K562 (cell line): Measurements from ENCODE around the gene GARRE1. TPM values are rescaled to one million over a fixed set of nuclear protein-coding genes. Genes with fewer than 3 reads are reported as not detected.
A peak's percentile ranks its signal among the peaks of the same experiment; 100 is the strongest.

Source experiments
- CHD2 ChIP-seq: IDR thresholded peaks from 2 replicates; pipeline ENCODE4 v1.6.1; 2011; ENCODE audit warnings: low read depth, low read length
- DACH1 ChIP-seq: fragments of 450-650 bp; IDR thresholded peaks from 2 replicates; pipeline ENCODE4 v1.6.1; 2018; ENCODE audit not compliant: partially characterized antibody
- EP400 ChIP-seq: fragments of 450-650 bp; IDR thresholded peaks from 2 replicates; pipeline ENCODE4 v1.6.1; 2017; ENCODE audit warnings: antibody characterized with exemption, mild to moderate bottlenecking, moderate library complexity
- FOXK1 ChIP-seq: sonication (generic); formaldehyde crosslinking; IDR thresholded peaks from 2 replicates; pipeline ENCODE4 v1.8.0; 2022; ENCODE audit warnings: missing genetic modification reagents, mild to moderate bottlenecking, borderline replicate concordance
- GABPA ChIP-seq: fragments of 200-800 bp; sonication (Bioruptor generic); conservative IDR thresholded peaks from 2 replicates; pipeline ENCODE4 v1.6.1; 2016; ENCODE audit warnings: low read depth, missing genetic modification characterization, missing compliant biosample characterization
- GTF2A2 ChIP-seq: IDR thresholded peaks from 2 replicates; pipeline ENCODE4 v1.6.1; 2016; ENCODE audit warnings: mild to moderate bottlenecking, missing genetic modification characterization, missing compliant biosample characterization
- MTA2 ChIP-seq: fragments of 450-650 bp; IDR thresholded peaks from 2 replicates; pipeline ENCODE4 v1.6.1; 2016; ENCODE audit warnings: low read depth
- MTA3 ChIP-seq: fragments of 450-650 bp; formaldehyde crosslinking; IDR thresholded peaks from 2 replicates; pipeline ENCODE4 v1.6.1; 2017; ENCODE audit warnings: mild to moderate bottlenecking, borderline replicate concordance
- NCOA4 ChIP-seq: fragments of 450-650 bp; IDR thresholded peaks from 2 replicates; pipeline ENCODE4 v1.6.1; 2018; ENCODE audit warnings: mild to moderate bottlenecking; ENCODE audit not compliant: partially characterized antibody
- NRF1 ChIP-seq, 2 experiments: fragments of 450-650 bp; IDR thresholded peaks in 1 of 2; conservative IDR thresholded peaks in 1 of 2; 2 replicates each; pipeline ENCODE4 v1.6.1; 2014; ENCODE audit warnings: mild to moderate bottlenecking in 2 of 2
- POLR2AphosphoS5 ChIP-seq: IDR thresholded peaks from 2 replicates; pipeline ENCODE4 v1.6.1; 2011; ENCODE audit warnings: mild to moderate bottlenecking, low read depth, low read length, moderate library complexity; ENCODE audit not compliant: control insufficient read depth, insufficient read depth
- SOX6 ChIP-seq: fragments of 450-650 bp; IDR thresholded peaks from 2 replicates; pipeline ENCODE4 v1.6.1; 2014; ENCODE audit warnings: mild to moderate bottlenecking
- TAF7 ChIP-seq: fragments of 450-650 bp; IDR thresholded peaks from 2 replicates; pipeline ENCODE4 v1.6.1; 2016; ENCODE audit warnings: missing genetic modification characterization, missing compliant biosample characterization
- ZNF133 ChIP-seq: fragments of 250-450 bp; sonication (Bioruptor Pico); IDR thresholded peaks from 2 replicates; pipeline ENCODE4 v1.4.0; 2020; ENCODE audit warnings: mild to moderate bottlenecking
- ZNF76 ChIP-seq: fragments of 250-450 bp; sonication (Bioruptor Pico); IDR thresholded peaks from 2 replicates; pipeline ENCODE4 v1.4.0; 2020; ENCODE audit warnings: mild to moderate bottlenecking, moderate library complexity, borderline replicate concordance
- ZNF830 ChIP-seq: fragments of 250-450 bp; sonication (Bioruptor Pico); IDR thresholded peaks from 2 replicates; pipeline ENCODE4 v1.5.0; 2021; ENCODE audit warnings: mild to moderate bottlenecking
- polyA plus RNA-seq, 8 experiments: library from polyadenylated mRNA; depleted of rRNA in 4 of 8; stranded (reverse) in 5 of 8; unstranded in 3 of 8; fragments of >200 nt; fragmentation: Nextera tagmentation in 2 of 8; fragmentation: Illumina TruSeq in 1 of 8; extraction: Ambion mirVana in 2 of 8; extraction: Trizol in 1 of 8; gene quantifications; 2 replicates each; pipeline versions ENCODE4 v1.2.1 to v1.2.3, GENCODE V29; 2011 to 2014; ENCODE audit warnings: inconsistent platforms in 1 of 8, missing spikeins in 1 of 8
- total RNA-seq, 7 experiments: library from RNA; depleted of rRNA in 6 of 7; stranded (reverse); fragments of >200 nt in 6 of 7; fragmentation: Illumina TruSeq in 2 of 7; extraction: Trizol in 2 of 7; gene quantifications; 2 replicates each; pipeline versions ENCODE4 v1.2.1 to v1.2.3, GENCODE V29; 2011 to 2021; ENCODE audit warnings: low replicate concordance in 1 of 7
- TF ChIP-seq, protein P1 (sequence below): sonication (generic); formaldehyde crosslinking; IDR thresholded peaks from 2 replicates; pipeline ENCODE4 v1.8.0; 2022; ENCODE audit warnings: mild to moderate bottlenecking, missing genetic modification reagents, borderline replicate concordance
- TF ChIP-seq, protein P2 (sequence below): fragments of 450-650 bp; IDR thresholded peaks from 2 replicates; pipeline ENCODE4 v1.6.1; 2016; ENCODE audit warnings: mild to moderate bottlenecking
- TF ChIP-seq, protein P3 (sequence below): sonication (generic); formaldehyde crosslinking; IDR thresholded peaks from 2 replicates; pipeline ENCODE4 v1.8.1; 2023; ENCODE audit warnings: mild to moderate bottlenecking, missing genetic modification reagents
- TF ChIP-seq, protein P4 (sequence below): sonication (generic); formaldehyde crosslinking; IDR thresholded peaks from 2 replicates; pipeline ENCODE4 v1.8.0; 2022; ENCODE audit warnings: mild to moderate bottlenecking, missing genetic modification reagents
- TF ChIP-seq, protein P5 (sequence below): fragments of 450-650 bp; IDR thresholded peaks from 2 replicates; pipeline ENCODE4 v1.6.1; 2016; ENCODE audit warnings: low read depth, mild to moderate bottlenecking, moderate library complexity

Gene GARRE1
- total and polyA plus RNA-seq, 9 of the 15 experiments (the other 6 are each of a cell fraction or from before 2014, with no cell fraction given): 1.6 to 12.8 (median 7.5) TPM

DNA sequence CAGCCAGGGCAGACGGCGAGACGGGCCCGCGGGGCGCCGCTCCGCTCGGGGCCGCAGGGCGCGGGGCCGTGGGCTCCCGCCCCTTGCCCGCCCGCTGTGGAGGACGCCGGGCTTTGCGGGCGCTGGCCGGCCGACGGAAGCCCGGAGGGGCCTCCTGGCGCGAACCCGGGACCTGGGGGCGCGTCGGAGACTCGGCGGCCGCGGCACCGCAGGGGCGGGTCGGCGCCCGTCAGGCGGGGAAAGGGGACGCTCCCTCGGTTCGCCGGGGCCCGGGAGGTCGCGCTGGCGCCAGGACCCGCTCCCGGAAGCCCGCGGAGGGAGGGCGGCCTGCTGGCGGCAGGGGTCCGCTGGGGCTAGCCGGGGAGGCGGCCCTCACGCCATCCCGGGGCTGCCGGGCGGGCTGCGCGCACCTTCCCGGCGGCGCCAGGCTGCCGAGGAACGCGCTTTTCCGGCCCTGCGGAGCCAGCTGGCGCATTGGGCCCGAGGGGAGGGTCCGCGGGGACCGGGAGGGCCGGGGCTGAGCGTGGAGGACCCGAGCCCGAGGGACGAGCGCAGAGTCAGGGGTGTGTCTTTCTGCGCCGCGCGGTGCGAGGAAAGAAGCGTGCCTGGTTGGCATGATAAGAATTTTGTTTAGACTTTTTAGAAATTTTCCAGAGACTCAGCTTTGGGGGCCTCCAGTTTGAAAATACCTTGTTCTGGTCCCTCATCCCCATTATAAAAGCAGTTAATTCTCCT is 511 bp downstream of the GARRE1 start (continued):
- TF ChIP-seq, protein P1, sequence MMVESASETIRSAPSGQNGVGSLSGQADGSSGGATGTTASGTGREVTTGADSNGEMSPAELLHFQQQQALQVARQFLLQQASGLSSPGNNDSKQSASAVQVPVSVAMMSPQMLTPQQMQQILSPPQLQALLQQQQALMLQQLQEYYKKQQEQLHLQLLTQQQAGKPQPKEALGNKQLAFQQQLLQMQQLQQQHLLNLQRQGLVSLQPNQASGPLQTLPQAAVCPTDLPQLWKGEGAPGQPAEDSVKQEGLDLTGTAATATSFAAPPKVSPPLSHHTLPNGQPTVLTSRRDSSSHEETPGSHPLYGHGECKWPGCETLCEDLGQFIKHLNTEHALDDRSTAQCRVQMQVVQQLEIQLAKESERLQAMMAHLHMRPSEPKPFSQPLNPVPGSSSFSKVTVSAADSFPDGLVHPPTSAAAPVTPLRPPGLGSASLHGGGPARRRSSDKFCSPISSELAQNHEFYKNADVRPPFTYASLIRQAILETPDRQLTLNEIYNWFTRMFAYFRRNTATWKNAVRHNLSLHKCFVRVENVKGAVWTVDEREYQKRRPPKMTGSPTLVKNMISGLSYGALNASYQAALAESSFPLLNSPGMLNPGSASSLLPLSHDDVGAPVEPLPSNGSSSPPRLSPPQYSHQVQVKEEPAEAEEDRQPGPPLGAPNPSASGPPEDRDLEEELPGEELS: no peak
- TF ChIP-seq EP400 (no peak), DACH1 (no peak), GTF2A2 (tag) (no peak), NCOA4 (no peak), POLR2AphosphoS5 (no peak), CHD2 (no peak), GABPA (tag) (peak; percentile 88), SOX6 (no peak), MTA2 (no peak), ZNF76 (CRISPR knock-in tag) (no peak), TAF7 (tag) (no peak), ZNF830 (CRISPR knock-in tag) (no peak), MTA3 (peak; percentile 76; the same call in 1 of the 2 replicates), NRF1 (conservative IDR thresholded peaks at IDR 0.05 in 1 of 2, IDR thresholded peaks at IDR 0.05 in 1 of 2) (peak; percentile 55 to 56; a peak in 3 of 4 replicates), FOXK1 (no peak), ZNF133 (no peak)
- TF ChIP-seq, protein P2, sequence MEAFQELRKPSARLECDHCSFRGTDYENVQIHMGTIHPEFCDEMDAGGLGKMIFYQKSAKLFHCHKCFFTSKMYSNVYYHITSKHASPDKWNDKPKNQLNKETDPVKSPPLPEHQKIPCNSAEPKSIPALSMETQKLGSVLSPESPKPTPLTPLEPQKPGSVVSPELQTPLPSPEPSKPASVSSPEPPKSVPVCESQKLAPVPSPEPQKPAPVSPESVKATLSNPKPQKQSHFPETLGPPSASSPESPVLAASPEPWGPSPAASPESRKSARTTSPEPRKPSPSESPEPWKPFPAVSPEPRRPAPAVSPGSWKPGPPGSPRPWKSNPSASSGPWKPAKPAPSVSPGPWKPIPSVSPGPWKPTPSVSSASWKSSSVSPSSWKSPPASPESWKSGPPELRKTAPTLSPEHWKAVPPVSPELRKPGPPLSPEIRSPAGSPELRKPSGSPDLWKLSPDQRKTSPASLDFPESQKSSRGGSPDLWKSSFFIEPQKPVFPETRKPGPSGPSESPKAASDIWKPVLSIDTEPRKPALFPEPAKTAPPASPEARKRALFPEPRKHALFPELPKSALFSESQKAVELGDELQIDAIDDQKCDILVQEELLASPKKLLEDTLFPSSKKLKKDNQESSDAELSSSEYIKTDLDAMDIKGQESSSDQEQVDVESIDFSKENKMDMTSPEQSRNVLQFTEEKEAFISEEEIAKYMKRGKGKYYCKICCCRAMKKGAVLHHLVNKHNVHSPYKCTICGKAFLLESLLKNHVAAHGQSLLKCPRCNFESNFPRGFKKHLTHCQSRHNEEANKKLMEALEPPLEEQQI: no peak
- TF ChIP-seq, protein P3, sequence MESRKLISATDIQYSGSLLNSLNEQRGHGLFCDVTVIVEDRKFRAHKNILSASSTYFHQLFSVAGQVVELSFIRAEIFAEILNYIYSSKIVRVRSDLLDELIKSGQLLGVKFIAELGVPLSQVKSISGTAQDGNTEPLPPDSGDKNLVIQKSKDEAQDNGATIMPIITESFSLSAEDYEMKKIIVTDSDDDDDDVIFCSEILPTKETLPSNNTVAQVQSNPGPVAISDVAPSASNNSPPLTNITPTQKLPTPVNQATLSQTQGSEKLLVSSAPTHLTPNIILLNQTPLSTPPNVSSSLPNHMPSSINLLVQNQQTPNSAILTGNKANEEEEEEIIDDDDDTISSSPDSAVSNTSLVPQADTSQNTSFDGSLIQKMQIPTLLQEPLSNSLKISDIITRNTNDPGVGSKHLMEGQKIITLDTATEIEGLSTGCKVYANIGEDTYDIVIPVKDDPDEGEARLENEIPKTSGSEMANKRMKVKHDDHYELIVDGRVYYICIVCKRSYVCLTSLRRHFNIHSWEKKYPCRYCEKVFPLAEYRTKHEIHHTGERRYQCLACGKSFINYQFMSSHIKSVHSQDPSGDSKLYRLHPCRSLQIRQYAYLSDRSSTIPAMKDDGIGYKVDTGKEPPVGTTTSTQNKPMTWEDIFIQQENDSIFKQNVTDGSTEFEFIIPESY (CRISPR knock-in tag): 0 out of 2 replicates have a peak, but pooled peaks have one; percentile 21
- TF ChIP-seq, protein P4, sequence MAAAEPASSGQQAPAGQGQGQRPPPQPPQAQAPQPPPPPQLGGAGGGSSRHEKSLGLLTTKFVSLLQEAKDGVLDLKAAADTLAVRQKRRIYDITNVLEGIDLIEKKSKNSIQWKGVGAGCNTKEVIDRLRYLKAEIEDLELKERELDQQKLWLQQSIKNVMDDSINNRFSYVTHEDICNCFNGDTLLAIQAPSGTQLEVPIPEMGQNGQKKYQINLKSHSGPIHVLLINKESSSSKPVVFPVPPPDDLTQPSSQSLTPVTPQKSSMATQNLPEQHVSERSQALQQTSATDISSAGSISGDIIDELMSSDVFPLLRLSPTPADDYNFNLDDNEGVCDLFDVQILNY (CRISPR knock-in tag): no peak
- TF ChIP-seq, protein P5, sequence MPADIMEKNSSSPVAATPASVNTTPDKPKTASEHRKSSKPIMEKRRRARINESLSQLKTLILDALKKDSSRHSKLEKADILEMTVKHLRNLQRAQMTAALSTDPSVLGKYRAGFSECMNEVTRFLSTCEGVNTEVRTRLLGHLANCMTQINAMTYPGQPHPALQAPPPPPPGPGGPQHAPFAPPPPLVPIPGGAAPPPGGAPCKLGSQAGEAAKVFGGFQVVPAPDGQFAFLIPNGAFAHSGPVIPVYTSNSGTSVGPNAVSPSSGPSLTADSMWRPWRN: no peak
